K562 (cell line): ENCODE results near the gene IMP4. TPM values are rescaled to one million over a fixed set of nuclear protein-coding genes. Genes with fewer than 3 reads are reported as not detected.

Experiments
- CREB1 ChIP-seq, 2 experiments: sonication (generic) in 1 of 2; formaldehyde crosslinking in 1 of 2; IDR thresholded peaks; 2 replicates each; pipeline versions ENCODE4 v1.6.1 to v1.8.0; 2012 to 2022; ENCODE audit warnings: inconsistent platforms in 1 of 2, mild to moderate bottlenecking in 1 of 2, missing genetic modification reagents in 1 of 2, moderate library complexity in 1 of 2
- CREM ChIP-seq: IDR thresholded peaks from 2 replicates; pipeline ENCODE4 v1.6.1; 2014; ENCODE audit warnings: antibody characterized with exemption, low read depth
- FOXK2 ChIP-seq, 2 experiments: fragments of 450-650 bp; IDR thresholded peaks in 1 of 2; conservative IDR thresholded peaks in 1 of 2; 2 replicates each; pipeline ENCODE4 v1.6.1; 2016; ENCODE audit warnings: low read depth in 2 of 2, mild to moderate bottlenecking in 1 of 2
- HMGN3 ChIP-seq: IDR thresholded peaks from 2 replicates; pipeline ENCODE4 v1.6.1; 2011; ENCODE audit warnings: borderline replicate concordance, low read depth, mild to moderate bottlenecking, mixed read lengths, low read length; ENCODE audit not compliant: insufficient read length; ENCODE audit errors: extremely low read depth
- L3MBTL2 ChIP-seq: fragments of 450-650 bp; IDR thresholded peaks from 2 replicates; pipeline ENCODE4 v1.6.1; 2016; ENCODE audit warnings: mild to moderate bottlenecking, moderate library complexity
- NRF1 ChIP-seq, 2 experiments: fragments of 450-650 bp; IDR thresholded peaks in 1 of 2; conservative IDR thresholded peaks in 1 of 2; 2 replicates each; pipeline ENCODE4 v1.6.1; 2014; ENCODE audit warnings: mild to moderate bottlenecking in 2 of 2
- POLR2AphosphoS5 ChIP-seq: IDR thresholded peaks from 2 replicates; pipeline ENCODE4 v1.6.1; 2011; ENCODE audit warnings: mild to moderate bottlenecking, low read depth, low read length, moderate library complexity; ENCODE audit not compliant: control insufficient read depth, insufficient read depth
- SP1 ChIP-seq: sonication (generic); formaldehyde crosslinking; IDR thresholded peaks from 2 replicates; pipeline ENCODE4 v1.8.1; 2022; ENCODE audit warnings: mild to moderate bottlenecking, missing genetic modification reagents
- TCF7 ChIP-seq: sonication (generic); IDR thresholded peaks from 2 replicates; pipeline ENCODE4 v1.6.1; 2016; ENCODE audit warnings: antibody characterized with exemption, borderline replicate concordance
- TEAD2 ChIP-seq: fragments of 450-650 bp; IDR thresholded peaks from 2 replicates; pipeline ENCODE4 v1.6.1; 2016; ENCODE audit warnings: missing genetic modification characterization, control low read depth, missing compliant biosample characterization
- THAP12 ChIP-seq: fragments of 250-450 bp; sonication (Bioruptor Pico); IDR thresholded peaks from 2 replicates; pipeline ENCODE4 v1.9.0; 2021; ENCODE audit warnings: mild to moderate bottlenecking, inconsistent platforms
- THRB ChIP-seq: fragments of 450-650 bp; formaldehyde crosslinking; conservative IDR thresholded peaks from 2 replicates; pipeline ENCODE4 v1.4.0; 2022; ENCODE audit warnings: mild to moderate bottlenecking, missing genetic modification characterization
- ZNF165 ChIP-seq: fragments of 250-450 bp; sonication (Bioruptor Pico); IDR thresholded peaks from 2 replicates; pipeline ENCODE4 v1.4.0; 2020; ENCODE audit warnings: borderline replicate concordance
- polyA plus RNA-seq, 8 experiments: library from polyadenylated mRNA; depleted of rRNA in 4 of 8; stranded (reverse) in 5 of 8; unstranded in 3 of 8; fragments of >200 nt; fragmentation: Nextera tagmentation in 2 of 8; fragmentation: Illumina TruSeq in 1 of 8; extraction: Ambion mirVana in 2 of 8; extraction: Trizol in 1 of 8; gene quantifications; 2 replicates each; pipeline versions ENCODE4 v1.2.1 to v1.2.3, GENCODE V29; 2011 to 2014; ENCODE audit warnings: inconsistent platforms in 1 of 8, missing spikeins in 1 of 8
- total RNA-seq, 7 experiments: library from RNA; depleted of rRNA in 6 of 7; stranded (reverse); fragments of >200 nt in 6 of 7; fragmentation: Illumina TruSeq in 2 of 7; extraction: Trizol in 2 of 7; gene quantifications; 2 replicates each; pipeline versions ENCODE4 v1.2.1 to v1.2.3, GENCODE V29; 2011 to 2021; ENCODE audit warnings: low replicate concordance in 1 of 7
- TF ChIP-seq, protein P1 (sequence below): sonication (generic); formaldehyde crosslinking; IDR thresholded peaks from 2 replicates; pipeline ENCODE4 v1.9.0; 2022; ENCODE audit warnings: mild to moderate bottlenecking, missing genetic modification reagents
- TF ChIP-seq, protein P2 (sequence below): fragments of 450-650 bp; IDR thresholded peaks from 2 replicates; pipeline ENCODE4 v1.6.1; 2017; ENCODE audit warnings: antibody characterized with exemption, mild to moderate bottlenecking
- TF ChIP-seq, protein P3 (sequence below), 2 experiments: fragments of 450-650 bp in 1 of 2; sonication (generic) in 1 of 2; formaldehyde crosslinking; conservative IDR thresholded peaks; 2 replicates each; pipeline versions ENCODE4 v1.4.0 to v1.8.1; 2020 to 2022; ENCODE audit warnings: mild to moderate bottlenecking in 1 of 2, missing genetic modification reagents in 1 of 2

Gene IMP4
- total and polyA plus RNA-seq, 9 of the 15 experiments (the other 6 are each of a cell fraction or from before 2014, with no cell fraction given) = 35.4 to 209 (median 100.0) TPM

GRCh38 chr2:130342533-130343275 is at the start of gene IMP4 (continued):
- peak; percentile 48 for TF ChIP-seq HMGN3
- peak; percentile 81 for TF ChIP-seq POLR2AphosphoS5
- TF ChIP-seq NRF1 (conservative IDR thresholded peaks at IDR 0.05 in 1 of 2, IDR thresholded peaks at IDR 0.05 in 1 of 2) = peak; percentile 85 to 88
- peak; percentile 91 for TF ChIP-seq CREM
- TF ChIP-seq THRB = no peak
- peak; percentile 65; the same call in 1 of the 2 replicates for TF ChIP-seq TCF7
- TF ChIP-seq L3MBTL2 = peak; percentile 81
- TF ChIP-seq, protein P1, sequence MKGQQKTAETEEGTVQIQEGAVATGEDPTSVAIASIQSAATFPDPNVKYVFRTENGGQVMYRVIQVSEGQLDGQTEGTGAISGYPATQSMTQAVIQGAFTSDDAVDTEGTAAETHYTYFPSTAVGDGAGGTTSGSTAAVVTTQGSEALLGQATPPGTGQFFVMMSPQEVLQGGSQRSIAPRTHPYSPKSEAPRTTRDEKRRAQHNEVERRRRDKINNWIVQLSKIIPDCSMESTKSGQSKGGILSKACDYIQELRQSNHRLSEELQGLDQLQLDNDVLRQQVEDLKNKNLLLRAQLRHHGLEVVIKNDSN (CRISPR knock-in tag) = peak; percentile 94
- TF ChIP-seq ZNF165 (CRISPR knock-in tag) = no peak
- peak; percentile 37; the same call in 1 of the 2 replicates for TF ChIP-seq THAP12 (CRISPR knock-in tag)
- TF ChIP-seq SP1 (CRISPR knock-in tag) = peak; percentile 93
- TF ChIP-seq, protein P2, sequence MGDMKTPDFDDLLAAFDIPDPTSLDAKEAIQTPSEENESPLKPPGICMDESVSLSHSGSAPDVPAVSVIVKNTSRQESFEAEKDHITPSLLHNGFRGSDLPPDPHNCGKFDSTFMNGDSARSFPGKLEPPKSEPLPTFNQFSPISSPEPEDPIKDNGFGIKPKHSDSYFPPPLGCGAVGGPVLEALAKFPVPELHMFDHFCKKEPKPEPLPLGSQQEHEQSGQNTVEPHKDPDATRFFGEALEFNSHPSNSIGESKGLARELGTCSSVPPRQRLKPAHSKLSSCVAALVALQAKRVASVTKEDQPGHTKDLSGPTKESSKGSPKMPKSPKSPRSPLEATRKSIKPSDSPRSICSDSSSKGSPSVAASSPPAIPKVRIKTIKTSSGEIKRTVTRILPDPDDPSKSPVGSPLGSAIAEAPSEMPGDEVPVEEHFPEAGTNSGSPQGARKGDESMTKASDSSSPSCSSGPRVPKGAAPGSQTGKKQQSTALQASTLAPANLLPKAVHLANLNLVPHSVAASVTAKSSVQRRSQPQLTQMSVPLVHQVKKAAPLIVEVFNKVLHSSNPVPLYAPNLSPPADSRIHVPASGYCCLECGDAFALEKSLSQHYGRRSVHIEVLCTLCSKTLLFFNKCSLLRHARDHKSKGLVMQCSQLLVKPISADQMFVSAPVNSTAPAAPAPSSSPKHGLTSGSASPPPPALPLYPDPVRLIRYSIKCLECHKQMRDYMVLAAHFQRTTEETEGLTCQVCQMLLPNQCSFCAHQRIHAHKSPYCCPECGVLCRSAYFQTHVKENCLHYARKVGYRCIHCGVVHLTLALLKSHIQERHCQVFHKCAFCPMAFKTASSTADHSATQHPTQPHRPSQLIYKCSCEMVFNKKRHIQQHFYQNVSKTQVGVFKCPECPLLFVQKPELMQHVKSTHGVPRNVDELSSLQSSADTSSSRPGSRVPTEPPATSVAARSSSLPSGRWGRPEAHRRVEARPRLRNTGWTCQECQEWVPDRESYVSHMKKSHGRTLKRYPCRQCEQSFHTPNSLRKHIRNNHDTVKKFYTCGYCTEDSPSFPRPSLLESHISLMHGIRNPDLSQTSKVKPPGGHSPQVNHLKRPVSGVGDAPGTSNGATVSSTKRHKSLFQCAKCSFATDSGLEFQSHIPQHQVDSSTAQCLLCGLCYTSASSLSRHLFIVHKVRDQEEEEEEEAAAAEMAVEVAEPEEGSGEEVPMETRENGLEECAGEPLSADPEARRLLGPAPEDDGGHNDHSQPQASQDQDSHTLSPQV = no peak
- TF ChIP-seq FOXK2 (conservative IDR thresholded peaks at IDR 0.05 in 1 of 2, IDR thresholded peaks at IDR 0.05 in 1 of 2; ENCODE audit: low read depth in 2 of 2) = peak; percentile 69 to 71
- no peak for TF ChIP-seq TEAD2 (tag)
- TF ChIP-seq, protein P3, sequence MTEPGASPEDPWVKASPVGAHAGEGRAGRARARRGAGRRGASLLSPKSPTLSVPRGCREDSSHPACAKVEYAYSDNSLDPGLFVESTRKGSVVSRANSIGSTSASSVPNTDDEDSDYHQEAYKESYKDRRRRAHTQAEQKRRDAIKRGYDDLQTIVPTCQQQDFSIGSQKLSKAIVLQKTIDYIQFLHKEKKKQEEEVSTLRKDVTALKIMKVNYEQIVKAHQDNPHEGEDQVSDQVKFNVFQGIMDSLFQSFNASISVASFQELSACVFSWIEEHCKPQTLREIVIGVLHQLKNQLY (CRISPR knock-in tag; conservative IDR thresholded peaks at IDR 0.05) = 0 out of 4 replicates have a peak, but pooled peaks of 1 of the 2 experiments have one; percentile 36
- peak; percentile 60; the same call in 1 of the 2 replicates for TF ChIP-seq CREB1 (IDR thresholded peaks at IDR 0.05)
- peak; percentile 65; the same call in 1 of the 2 replicates for TF ChIP-seq CREB1 (CRISPR knock-in tag; IDR thresholded peaks at IDR 0.05)
